NOMO-1 (cell line): ENCODE measurements around the gene POLR2E.

Experiments used
- DNase-seq, 2 experiments: peaks; one replicate each; lab custom pipeline; 2025; ENCODE audit not compliant: unreplicated experiment in 2 of 2; lab: John Stamatoyannopoulos, UW

The POLR2E gene

GRCh38 chr19:1051791-1052190 lies 43.4 kb downstream of the POLR2E start:
- DNase-seq = no peak

GRCh38 chr19:1050989-1051788 lies 44.0 kb downstream of the POLR2E start:
- DNase-seq = no peak

- DNase-seq = no peak
Observed at GRCh38 chr19:1049800-1050199, 45.4 kb downstream of the POLR2E start.

GRCh38 chr19:1049106-1049505 lies 46.1 kb downstream of the POLR2E start:
- no peak for DNase-seq

GRCh38 chr19:1047696-1048147 lies 47.5 kb downstream of the POLR2E start:
- no peak for DNase-seq

- no peak for DNase-seq
Observed at GRCh38 chr19:1046836-1047695, 48.1 kb downstream of the POLR2E start.

- DNase-seq = no peak
Observed at GRCh38 chr19:1046117-1046626, 49.0 kb downstream of the POLR2E start.

- DNase-seq = no peak
Observed at GRCh38 chr19:1045247-1045603, 50.0 kb downstream of the POLR2E start.

- DNase-seq = no peak
Observed at GRCh38 chr19:1042689-1043511, 52.3 kb downstream of the POLR2E start.

- DNase-seq = no peak
Observed at GRCh38 chr19:1041835-1042685, 53.1 kb downstream of the POLR2E start.

- DNase-seq = no peak
Observed at GRCh38 chr19:1041272-1041834, 53.8 kb downstream of the POLR2E start.

- peak; percentile 76 to 85 for DNase-seq
Observed at GRCh38 chr19:1040476-1041271, 54.5 kb downstream of the POLR2E start.

GRCh38 chr19:1039646-1040475 lies 55.3 kb downstream of the POLR2E start, which contains the start of gene ABCA7:
Gene ABCA7 (plus strand): TSS chr19:1040107. CDS start chr19:1041362, 1,255 bp downstream.
- peak; percentile 98 to 99 for DNase-seq

GRCh38 chr19:1038978-1039645 lies 56.1 kb downstream of the POLR2E start:
- DNase-seq = peak in 1 of 2 experiments; percentile 42

GRCh38 chr19:1037621-1038064 lies 57.5 kb downstream of the POLR2E start:
- DNase-seq = peak in 1 of 2 experiments; percentile 73
